HCT116 (cell line): Measurements from ENCODE around the gene SMC6.

Experiments
- CBX3 ChIP-seq: IDR thresholded peaks from 2 replicates; pipeline ENCODE4 v1.6.1; 2012; ENCODE audit warnings: low read depth
- EZH2 ChIP-seq: fragments of 200-600 bp; sonication (generic); IDR thresholded peaks from 2 replicates; pipeline ENCODE4 v1.6.1; 2017; ENCODE audit warnings: antibody characterized with exemption, mixed run types
- SRF ChIP-seq: IDR thresholded peaks from 2 replicates; pipeline ENCODE4 v1.6.1; 2012; ENCODE audit warnings: low read depth
- YY1 ChIP-seq: IDR thresholded peaks from 2 replicates; pipeline ENCODE4 v1.6.1; 2011; ENCODE audit warnings: low read length, low read depth, moderate library complexity, mild to moderate bottlenecking; ENCODE audit not compliant: insufficient replicate concordance; ENCODE audit errors: extremely low read depth
- TF ChIP-seq, protein P1 (sequence below), 3 experiments: fragments of 200-600 bp in 1 of 3; sonication (generic) in 1 of 3; IDR thresholded peaks in 2 of 3; conservative IDR thresholded peaks in 1 of 3; 2 replicates each; pipeline ENCODE4 v1.5.1; 2012 to 2017; ENCODE audit warnings: low read depth in 2 of 3, low read length in 2 of 3, antibody characterized with exemption in 1 of 3, borderline replicate concordance in 1 of 3, control low read depth in 1 of 3, mild to moderate bottlenecking in 1 of 3, mixed read lengths in 1 of 3, mixed run types in 1 of 3, moderate library complexity in 1 of 3; ENCODE audit not compliant: insufficient read depth in 1 of 3

DNA sequence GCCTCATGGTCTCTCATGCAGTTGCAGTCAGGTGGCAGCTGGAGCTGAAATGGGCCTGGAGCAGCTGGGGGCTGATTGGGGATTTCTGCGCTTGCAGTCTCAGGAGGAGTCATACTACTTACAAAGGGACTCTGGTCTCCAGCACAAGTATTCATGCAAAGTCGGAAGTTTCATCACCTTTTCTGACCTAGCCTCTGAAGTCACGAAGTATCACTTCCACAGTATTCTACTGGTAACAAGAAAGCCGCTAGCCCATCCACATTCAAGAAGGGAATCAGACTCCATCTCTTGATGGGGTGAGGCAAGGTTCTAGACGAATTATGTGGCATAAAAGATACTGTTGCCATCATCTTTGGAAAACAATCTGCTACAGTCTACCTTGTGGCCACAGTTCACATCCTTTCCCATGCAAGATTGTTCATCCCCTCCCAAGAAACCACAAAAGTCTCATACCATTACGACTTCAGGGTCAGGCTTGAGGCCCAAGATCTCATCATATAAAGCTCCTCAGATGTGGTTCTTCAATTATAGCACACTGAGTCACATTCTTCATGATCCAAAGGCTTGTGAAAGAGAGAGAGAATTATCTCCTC, 95.3 kb downstream of the SMC6 start:
- TF ChIP-seq, protein P1, sequence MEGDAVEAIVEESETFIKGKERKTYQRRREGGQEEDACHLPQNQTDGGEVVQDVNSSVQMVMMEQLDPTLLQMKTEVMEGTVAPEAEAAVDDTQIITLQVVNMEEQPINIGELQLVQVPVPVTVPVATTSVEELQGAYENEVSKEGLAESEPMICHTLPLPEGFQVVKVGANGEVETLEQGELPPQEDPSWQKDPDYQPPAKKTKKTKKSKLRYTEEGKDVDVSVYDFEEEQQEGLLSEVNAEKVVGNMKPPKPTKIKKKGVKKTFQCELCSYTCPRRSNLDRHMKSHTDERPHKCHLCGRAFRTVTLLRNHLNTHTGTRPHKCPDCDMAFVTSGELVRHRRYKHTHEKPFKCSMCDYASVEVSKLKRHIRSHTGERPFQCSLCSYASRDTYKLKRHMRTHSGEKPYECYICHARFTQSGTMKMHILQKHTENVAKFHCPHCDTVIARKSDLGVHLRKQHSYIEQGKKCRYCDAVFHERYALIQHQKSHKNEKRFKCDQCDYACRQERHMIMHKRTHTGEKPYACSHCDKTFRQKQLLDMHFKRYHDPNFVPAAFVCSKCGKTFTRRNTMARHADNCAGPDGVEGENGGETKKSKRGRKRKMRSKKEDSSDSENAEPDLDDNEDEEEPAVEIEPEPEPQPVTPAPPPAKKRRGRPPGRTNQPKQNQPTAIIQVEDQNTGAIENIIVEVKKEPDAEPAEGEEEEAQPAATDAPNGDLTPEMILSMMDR (IDR thresholded peaks at IDR 0.05 in 2 of 3, conservative IDR thresholded peaks at IDR 0.05 in 1 of 3; ENCODE audit: borderline replicate concordance in 1 of 3, insufficient read depth in 1 of 3, low read depth in 2 of 3, low read length in 2 of 3) = no peak
- no peak for TF ChIP-seq CBX3
- no peak for TF ChIP-seq SRF
- no peak for TF ChIP-seq EZH2
- no peak for TF ChIP-seq YY1
